ENCODE data around the gene FGF12.
"Not testable (repeated sequence)": the region's sequence is repeated elsewhere in the genome, so short reads cannot be mapped to it uniquely, and the experiment has no call there.

The FGF12 gene

GRCh38 chr3:192727032-192727847, at the start of gene FGF12:
FGF12 (minus strand) TSS chr3:192727541.
- peak; percentile 36 for DNase-seq (ENCODE audit: low spot score)

DNA sequence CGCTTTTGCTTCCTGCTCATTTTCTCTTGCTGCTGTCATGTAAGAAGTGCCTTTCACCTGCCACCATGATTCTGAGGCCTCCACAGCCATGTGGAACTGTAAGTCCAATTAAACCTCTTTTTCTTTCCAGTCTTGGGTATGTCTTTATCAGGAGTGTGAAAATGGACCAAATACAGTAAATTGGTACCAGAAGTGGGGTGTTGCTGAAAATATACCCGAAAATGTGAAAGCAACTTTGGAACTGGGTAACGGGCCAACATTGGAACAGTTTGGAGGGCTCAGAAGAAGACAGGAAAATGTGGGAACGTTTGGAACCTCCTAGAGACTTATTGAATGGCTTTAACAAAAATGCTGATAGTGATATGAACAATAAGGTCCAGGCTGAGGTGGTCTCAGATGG, 47.0 kb upstream of the FGF12 start:
- DNase-seq (ENCODE audit: low spot score) = not testable (repeated sequence)

DNA sequence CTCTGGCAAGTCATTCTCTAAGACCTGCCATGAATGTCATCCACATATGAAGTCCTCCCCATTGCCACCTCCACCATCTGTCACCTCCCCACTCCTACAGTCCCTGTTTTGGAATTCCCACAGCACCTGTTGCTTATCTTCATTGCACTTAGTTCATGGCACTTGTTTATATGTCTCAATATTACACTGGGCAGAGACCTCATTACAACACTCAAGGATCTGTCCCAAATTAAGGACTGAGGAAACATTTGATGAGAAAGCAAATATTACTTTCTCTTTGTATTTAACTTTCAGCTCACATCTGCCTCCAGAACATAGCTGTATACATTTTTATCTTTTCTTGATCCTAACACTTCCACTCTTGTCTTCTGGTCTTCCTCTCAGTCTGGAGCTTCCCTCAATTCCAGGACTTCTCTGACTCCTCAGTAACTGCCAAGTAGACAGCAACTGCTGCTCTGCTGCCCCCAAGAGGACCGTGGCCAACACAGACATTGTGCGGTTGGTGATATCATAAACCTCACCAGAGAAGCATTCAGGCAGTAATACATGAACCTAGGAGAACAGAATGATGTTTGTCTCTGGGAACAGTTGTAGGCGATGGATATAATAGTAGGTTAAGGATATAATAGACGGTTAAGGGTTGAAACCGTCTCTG, 45.0 kb upstream of the FGF12 start:
- peak; percentile 18 for DNase-seq (ENCODE audit: low spot score)

- DNase-seq (ENCODE audit: low spot score) = no peak
Measured at GRCh38 chr3:192758654-192759053, 31.3 kb upstream of the FGF12 start.

DNA sequence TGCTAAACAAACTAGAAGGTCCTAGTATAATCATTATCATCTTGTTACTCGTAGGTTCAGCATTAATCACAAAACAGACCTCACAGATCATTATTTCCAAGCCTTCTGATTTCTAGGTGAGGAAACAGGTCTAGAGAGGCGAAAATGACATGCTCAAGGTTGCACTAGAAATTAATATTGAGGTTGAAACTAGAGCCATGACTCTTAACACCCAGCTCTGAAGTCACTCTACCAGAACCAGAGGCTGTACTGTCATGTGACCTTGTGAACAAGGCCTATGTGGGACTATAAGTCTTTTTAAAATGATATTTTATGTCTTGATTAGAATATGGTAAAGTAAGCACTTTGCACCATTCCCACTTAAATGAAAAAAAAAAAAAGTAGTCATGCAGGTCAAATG, 23.8 kb upstream of the FGF12 start:
- DNase-seq (ENCODE audit: low spot score) = no peak

- no peak for DNase-seq (ENCODE audit: low spot score)
Measured at GRCh38 chr3:192750201-192750600, 22.9 kb upstream of the FGF12 start.

GRCh38 chr3:192747746-192748145, 20.4 kb upstream of the FGF12 start:
- no peak for DNase-seq (ENCODE audit: low spot score)

DNA sequence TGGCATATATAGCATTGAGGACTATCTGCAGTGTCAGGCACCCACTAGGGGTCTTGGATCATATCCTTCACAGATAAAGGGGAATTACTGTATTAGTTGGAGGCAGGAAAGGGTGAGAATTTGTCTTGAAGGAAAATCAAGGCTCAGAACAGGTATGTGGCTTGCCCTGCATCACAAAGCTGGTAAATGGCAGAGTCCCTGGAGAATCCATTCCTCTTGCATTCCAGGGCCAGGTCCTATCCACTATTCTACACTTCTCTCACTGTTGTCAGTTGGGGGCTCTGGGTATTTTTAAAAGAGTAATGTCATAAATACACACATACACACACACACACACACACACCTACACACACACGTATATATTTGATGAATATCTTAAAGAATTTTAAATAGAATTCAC, 19.8 kb upstream of the FGF12 start:
- no peak for DNase-seq (ENCODE audit: low spot score)

GRCh38 chr3:192745150-192745549, 17.8 kb upstream of the FGF12 start:
- DNase-seq (ENCODE audit: low spot score) = no peak

DNA sequence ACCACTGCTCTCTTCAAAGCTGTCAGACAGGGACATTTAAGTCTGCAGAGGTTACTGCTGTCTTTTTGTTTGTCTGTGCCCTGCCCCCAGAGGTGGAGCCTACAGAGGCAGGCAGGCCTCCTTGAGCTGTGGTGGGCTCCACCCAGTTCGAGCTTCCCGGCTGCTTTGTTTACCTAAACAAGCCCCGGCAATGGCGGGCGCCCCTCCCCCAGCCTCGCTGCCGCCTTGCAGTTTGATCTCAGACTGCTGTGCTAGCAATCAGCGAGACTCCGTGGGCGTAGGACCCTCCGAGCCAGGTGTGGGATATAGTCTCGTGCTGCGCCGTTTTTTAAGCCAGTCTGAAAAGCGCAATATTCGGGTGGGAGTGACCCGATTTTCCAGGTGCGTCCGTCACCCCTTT, 17.3 kb upstream of the FGF12 start:
- not testable (repeated sequence) for DNase-seq (ENCODE audit: low spot score)

DNA sequence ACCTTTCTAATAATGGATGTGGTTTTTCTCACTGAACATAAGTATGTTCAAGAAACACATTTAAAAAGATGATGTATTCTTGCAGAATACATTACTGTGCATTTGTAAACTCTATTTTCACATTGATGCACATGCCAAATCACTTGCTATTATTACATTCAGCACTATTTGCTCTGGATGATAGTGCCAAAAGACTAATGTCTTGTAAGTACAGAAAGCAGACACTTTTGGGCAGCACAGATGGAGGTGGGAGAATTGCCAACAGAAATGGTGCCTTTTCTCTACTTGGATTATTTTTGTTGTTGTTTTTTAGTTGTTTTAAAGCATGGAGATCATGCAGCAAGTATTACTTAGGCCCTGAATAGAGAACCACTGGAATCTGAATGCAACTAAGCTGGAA, 10.2 kb upstream of the FGF12 start:
- DNase-seq (ENCODE audit: low spot score) = no peak

GRCh38 chr3:192731233-192731632, 3.9 kb upstream of the FGF12 start:
- no peak for DNase-seq (ENCODE audit: low spot score)

- no peak for DNase-seq (ENCODE audit: low spot score)
Measured at GRCh38 chr3:192726385-192726784, 956 bp downstream of the FGF12 start.

DNA sequence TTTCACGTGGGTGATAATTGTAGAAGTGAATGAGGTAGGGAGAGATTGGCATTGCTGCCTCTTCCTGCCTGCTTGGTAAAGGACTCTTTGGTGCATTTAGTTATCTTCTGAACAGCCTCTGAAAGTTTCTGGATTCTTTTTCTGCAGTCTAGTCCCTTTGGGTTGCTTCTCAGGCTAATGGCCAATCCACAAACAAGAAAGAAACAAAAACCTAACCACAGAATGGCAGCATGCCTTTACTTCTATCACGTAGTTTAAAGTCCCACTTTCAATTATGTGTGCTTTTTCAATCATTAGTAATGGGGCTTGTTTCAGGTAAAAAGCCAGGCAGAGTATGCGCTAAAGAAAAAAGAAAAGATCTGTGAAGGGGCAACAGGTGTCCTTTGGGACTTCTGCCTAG, 7.4 kb downstream of the FGF12 start:
- DNase-seq (ENCODE audit: low spot score) = no peak

DNA sequence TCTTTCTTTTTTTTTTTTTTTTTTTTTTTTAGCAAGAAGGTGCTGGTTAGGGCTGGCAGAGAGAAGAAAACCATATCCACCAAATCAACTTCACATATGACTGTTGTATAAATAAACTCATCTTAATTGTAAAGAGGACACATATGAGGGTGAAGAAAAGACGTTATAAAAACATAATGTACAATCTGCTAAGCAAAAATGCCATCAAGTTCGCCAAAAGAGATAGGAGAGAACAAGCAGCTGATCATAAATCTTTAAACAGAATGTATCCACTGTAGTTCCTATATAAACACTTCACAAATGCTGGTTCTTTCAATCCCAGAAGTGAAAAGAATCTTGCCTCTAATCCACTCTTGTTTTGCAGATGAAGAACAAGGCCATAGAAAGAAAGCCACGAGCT, 9.2 kb downstream of the FGF12 start:
- DNase-seq (ENCODE audit: low spot score) = no peak

GRCh38 chr3:192715126-192715525, 12.2 kb downstream of the FGF12 start:
- DNase-seq (ENCODE audit: low spot score) = no peak

DNA sequence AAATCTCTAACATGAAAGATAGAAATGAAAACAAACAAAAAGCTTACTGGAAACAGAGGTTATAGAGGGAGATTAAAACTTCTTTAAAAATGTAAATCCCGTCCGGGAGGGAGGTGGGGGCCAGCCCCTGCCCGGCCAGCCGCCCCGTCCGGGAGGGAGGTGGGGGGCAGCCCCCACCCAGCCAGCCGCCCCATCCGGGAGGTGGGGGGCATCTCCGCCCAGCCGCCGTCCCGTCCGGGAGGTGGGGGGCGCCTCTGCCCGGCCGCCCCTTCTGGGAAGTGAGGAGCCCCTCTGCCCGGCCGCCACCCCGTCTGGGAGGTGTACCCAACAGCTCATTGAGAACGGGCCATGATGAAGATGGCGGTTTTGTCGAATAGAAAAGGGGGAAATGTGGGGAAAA, 16.2 kb downstream of the FGF12 start:
- DNase-seq (ENCODE audit: low spot score) = not testable (repeated sequence)

- no peak for DNase-seq (ENCODE audit: low spot score)
Measured at GRCh38 chr3:192710366-192710765, 17.0 kb downstream of the FGF12 start.

DNA sequence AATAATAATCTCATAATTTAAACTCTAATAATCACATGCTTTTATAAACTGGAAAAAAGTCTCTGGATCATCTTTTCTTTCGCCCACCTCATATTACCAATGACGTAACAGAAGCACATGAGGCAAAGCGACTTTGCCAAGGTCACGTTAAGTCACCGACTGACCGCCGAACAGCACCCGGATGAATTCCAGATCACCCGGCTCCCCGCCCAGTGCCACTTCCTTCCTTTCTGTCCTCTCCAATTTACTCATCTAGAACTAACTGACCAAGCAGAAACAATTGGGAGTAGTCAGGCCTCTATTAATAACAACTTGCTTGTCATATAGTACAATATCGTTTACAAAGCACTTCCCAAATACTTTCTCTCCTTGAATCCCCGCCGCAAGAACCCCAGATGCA, 21.1 kb downstream of the FGF12 start:
- no peak for DNase-seq (ENCODE audit: low spot score)

GRCh38 chr3:192700885-192701284, 26.5 kb downstream of the FGF12 start:
- no peak for DNase-seq (ENCODE audit: low spot score)

DNA sequence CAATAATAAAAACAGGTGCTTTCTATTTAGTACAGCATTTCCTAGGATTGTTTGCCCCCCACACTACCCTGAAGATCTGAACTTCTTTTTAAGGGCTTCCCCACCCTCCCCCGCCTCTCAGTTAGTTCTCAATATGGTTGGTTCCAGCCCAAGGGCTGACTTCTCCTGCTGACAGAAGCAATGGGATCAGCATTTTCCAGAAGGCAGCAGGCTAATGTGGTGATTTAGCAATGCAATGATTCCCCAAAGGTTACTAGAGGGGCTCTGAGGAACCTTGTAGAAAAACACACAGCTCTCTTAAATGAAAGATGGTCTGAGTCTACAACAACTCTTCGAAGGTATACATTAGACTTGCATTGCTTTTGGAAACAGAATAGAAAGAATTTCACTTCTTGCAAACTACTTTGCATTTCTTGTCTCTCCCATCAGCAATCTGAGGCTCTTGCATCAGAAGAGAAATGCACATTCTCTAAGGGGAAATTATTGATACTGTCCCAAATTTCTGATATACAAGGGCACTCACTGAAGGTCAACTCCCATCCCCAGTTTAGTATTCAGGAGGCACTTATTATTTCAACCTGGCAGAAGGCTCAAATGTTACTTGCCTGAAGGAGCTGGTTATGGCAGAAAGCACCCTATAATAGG, 30.3 kb downstream of the FGF12 start:
- no peak for DNase-seq (ENCODE audit: low spot score)

DNA sequence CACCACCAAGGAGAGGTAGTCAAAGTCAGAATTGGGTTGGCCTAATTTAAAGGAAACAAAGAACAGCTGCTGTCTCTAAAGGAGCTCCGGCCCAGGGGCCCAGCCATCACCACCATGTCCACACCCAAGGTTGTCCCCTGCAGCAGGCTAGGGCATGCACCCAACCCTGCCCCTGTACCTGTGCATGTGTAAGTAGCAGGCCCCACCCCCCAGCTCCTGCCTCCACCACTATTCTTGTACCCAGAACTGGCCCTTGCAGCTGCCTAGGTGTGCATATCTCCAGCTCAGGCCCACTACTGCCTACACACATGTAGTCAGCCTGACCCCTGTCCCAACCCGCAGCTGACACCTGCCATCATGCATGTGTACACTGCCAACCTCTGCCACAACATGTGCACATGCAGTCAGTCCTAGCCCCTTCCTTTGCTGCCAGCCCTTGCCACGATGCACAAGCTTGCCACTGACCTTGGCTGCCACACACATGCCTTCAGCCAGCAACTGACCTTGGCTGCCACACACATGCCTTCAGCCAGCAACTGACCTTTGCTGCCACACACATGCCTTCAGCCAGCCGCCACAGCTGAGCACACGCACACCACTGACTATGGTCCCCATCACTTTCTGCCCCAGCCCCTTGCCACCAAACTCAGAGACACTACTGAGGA, 39.7 kb downstream of the FGF12 start:
- no peak for DNase-seq (ENCODE audit: low spot score)

- no peak for DNase-seq (ENCODE audit: low spot score)
Measured at GRCh38 chr3:192685801-192686200, 41.5 kb downstream of the FGF12 start.

Measured in AG08396 (cell line).